Sigmoid colon (tissue), 7 donors: ENCODE results near the gene TMEM107. TPM values are rescaled to one million over a fixed set of nuclear protein-coding genes. Genes with fewer than 3 reads are reported as not detected.

Experiments used
- DNase-seq: peaks from one replicate; pipeline ENCODE4 v3.0.0-alpha.2; 2019
- H3K27ac ChIP-seq, 4 donors: fragments of 200-600 bp; sonication (generic); one replicate each; pipeline ENCODE4 v1.5.1; 2016 to 2019; ENCODE audit warnings: mild to moderate bottlenecking in 1 of 4
- H3K27me3 ChIP-seq, 3 donors: fragments of 200-600 bp; sonication (generic); one replicate each; pipeline ENCODE4 v1.5.1; 2019; ENCODE audit warnings: mild to moderate bottlenecking in 1 of 3
- H3K36me3 ChIP-seq, 4 donors: fragments of 200-600 bp; sonication (generic); one replicate each; pipeline ENCODE4 v1.5.1; 2016 to 2019
- H3K4me1 ChIP-seq, 4 donors: fragments of 200-600 bp; sonication (generic); one replicate each; pipeline ENCODE4 v1.5.1; 2017 to 2019
- H3K4me3 ChIP-seq, 4 donors: fragments of 200-600 bp; sonication (generic); one replicate each; pipeline ENCODE4 v1.5.1; 2017 to 2019; ENCODE audit warnings: mild to moderate bottlenecking in 2 of 4, moderate library complexity in 1 of 4
- H3K9me3 ChIP-seq, 4 donors: fragments of 200-600 bp in 3 of 4; sonication (generic) in 3 of 4; one replicate each; pipeline versions ENCODE4 v1.5.1 to v1.6.1; 2013 to 2019
- EP300 ChIP-seq, 4 donors: sonication (generic); formaldehyde crosslinking; IDR thresholded peaks; one replicate each; pipeline ENCODE4 v1.6.1; 2017; ENCODE audit warnings: antibody characterized with exemption in 4 of 4
- POLR2A ChIP-seq, 2 donors: fragments of 450-650 bp; IDR thresholded peaks; one replicate each; pipeline ENCODE4 v1.6.1; 2016; ENCODE audit warnings: antibody characterized with exemption in 2 of 2, mild to moderate bottlenecking in 2 of 2, moderate library complexity in 2 of 2
- POLR2AphosphoS5 ChIP-seq, 4 donors: sonication (generic); formaldehyde crosslinking; IDR thresholded peaks; one replicate each; pipeline ENCODE4 v1.6.1; 2017; ENCODE audit warnings: antibody characterized with exemption in 4 of 4
- WGBS, 2 donors: extraction: QIAGEN DNeasy Blood & Tissue Kit; methylation state at CpG; one replicate each; pipeline ENCODE4 v1.1.7; 2013; 5-methylcytosine and 5-hydroxymethylcytosine counted together
- intact Hi-C: fragments of 100-400 bp; cut with DNase I; formaldehyde crosslinking; loops from one replicate; pipeline ENCODE4 v1.15.1; 2023
- polyA plus RNA-seq, 3 donors: library from polyadenylated mRNA; stranded (reverse); fragments of 200-250 nt; gene quantifications; one replicate each; pipeline ENCODE4 v1.2.3, GENCODE V29; 2013
- total RNA-seq, 4 donors: library from RNA; depleted of rRNA; stranded (reverse); fragments of >200 nt; gene quantifications; one replicate each; pipeline ENCODE4 v1.1.0, GENCODE V29; 2016
- TF ChIP-seq, protein P1 (sequence below), 4 experiments: fragments of 450-650 bp in 3 of 4; fragments of 200-600 bp in 1 of 4; IDR thresholded peaks; one replicate each; pipeline ENCODE4 v1.5.1; 2016 to 2019; ENCODE audit warnings: antibody characterized with exemption in 4 of 4, mild to moderate bottlenecking in 3 of 4, moderate library complexity in 2 of 4
- donor health status: healthy with polysubstance abuse.
- donor health status: Bipolar disorder and iron deficiency.
- donor health status: healthy.

The TMEM107 gene
- total and polyA plus RNA-seq, 7 donors: 4.6 to 61.7 (median 14.4) TPM

DNA sequence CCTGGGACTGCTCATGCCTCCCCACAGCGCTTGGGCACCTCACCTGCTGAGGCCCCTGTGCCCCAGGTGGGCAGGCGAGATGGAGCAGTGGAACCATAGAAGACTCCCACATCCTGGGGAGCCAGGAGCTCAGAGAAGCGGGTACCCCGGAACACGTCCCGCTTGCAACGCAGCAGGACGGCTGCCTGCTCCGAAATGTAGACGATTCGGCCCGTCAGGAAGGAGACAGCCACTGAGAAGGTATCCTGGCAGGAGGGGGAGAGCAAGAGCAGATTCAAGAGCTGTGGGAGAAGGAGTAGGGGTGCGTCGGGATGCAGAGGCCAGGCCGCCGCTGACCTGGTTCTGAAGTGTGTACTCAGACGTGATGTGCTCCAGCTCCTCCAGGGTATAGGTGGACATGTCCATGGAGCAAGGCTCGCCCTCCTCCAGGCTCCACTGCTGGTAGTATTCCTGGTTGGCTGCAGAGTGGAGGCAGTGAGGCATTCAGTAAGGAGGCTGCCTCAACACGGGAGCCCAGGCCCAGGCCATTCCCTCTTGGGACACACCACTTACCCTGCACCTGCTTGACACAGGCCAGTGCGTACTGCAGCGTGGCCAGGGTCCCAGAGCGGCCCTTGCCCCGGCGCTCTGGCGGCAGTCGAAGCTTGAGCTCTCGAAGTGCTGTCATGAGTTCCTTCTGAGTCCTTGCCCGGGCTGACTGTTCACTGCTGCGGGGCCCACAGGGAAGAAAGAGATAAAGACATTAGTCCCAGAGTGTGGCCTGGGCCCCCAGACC lies 26.6 kb downstream of the TMEM107 start:
- Histone ChIP-seq H3K4me3 (peak overlapping the region in 1 of 4 donors; percentile 97), H3K9me3 (no peaks in the 10 kb centered on the region), H3K27me3 (no peaks in the 10 kb centered on the region), H3K36me3 (peaks cover 61 to 70% (median 67%) of the 10 kb centered on the region in 4 donors), H3K27ac (peak overlapping the region; percentile 99 to 100 (median 100)), H3K4me1 (peaks cover 0 to 66% (median 56%) of the 10 kb centered on the region in 4 donors)
- intact Hi-C loops: loop anchor here (1.0 kb wide), 1 partner anchor 8 kb away; no protein-coding TSS in a partner anchor
- WGBS, 2 donors: 96% methylated on average over 29 of the region's 29 CpGs
- TF ChIP-seq POLR2AphosphoS5 (IDR thresholded peaks at IDR 0.05) (peak; percentile 3 to 47 (median 26)), POLR2A (IDR thresholded peaks at IDR 0.05) (no peak)
- DNase-seq: peak; percentile 77

DNA sequence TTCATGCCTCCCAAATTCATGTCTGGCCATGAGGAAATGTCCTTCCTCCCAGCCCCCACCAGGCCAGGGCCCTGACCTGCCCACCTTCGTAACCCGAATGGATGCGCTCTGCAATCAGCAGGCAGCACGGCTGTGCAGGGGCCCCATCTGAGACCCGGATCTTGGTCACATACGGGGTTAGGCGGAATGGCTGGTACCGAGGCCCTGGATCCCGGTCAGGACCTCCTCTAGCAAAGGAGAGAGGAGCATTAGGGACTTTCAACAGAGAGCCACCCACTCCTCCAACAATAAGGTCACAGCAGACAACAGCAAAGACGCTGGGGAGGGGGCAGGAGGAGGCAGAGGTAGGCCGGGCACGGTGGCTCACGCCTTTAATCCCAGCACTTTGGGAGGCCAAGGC lies 27.6 kb downstream of the TMEM107 start:
- no peaks in the 10 kb centered on the region for H3K27me3 ChIP-seq
- TF ChIP-seq POLR2A (IDR thresholded peaks at IDR 0.05) (no peak), EP300 (IDR thresholded peaks at IDR 0.05) (no peak), POLR2AphosphoS5 (IDR thresholded peaks at IDR 0.05) (peak in 3 of 4 donors; percentile 2 to 5 (median 5))
- TF ChIP-seq, protein P1, sequence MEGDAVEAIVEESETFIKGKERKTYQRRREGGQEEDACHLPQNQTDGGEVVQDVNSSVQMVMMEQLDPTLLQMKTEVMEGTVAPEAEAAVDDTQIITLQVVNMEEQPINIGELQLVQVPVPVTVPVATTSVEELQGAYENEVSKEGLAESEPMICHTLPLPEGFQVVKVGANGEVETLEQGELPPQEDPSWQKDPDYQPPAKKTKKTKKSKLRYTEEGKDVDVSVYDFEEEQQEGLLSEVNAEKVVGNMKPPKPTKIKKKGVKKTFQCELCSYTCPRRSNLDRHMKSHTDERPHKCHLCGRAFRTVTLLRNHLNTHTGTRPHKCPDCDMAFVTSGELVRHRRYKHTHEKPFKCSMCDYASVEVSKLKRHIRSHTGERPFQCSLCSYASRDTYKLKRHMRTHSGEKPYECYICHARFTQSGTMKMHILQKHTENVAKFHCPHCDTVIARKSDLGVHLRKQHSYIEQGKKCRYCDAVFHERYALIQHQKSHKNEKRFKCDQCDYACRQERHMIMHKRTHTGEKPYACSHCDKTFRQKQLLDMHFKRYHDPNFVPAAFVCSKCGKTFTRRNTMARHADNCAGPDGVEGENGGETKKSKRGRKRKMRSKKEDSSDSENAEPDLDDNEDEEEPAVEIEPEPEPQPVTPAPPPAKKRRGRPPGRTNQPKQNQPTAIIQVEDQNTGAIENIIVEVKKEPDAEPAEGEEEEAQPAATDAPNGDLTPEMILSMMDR (IDR thresholded peaks at IDR 0.05): no peak
- peak overlapping the region; percentile 99 to 100 (median 100) for H3K27ac ChIP-seq
- H3K4me3 ChIP-seq: no peak overlapping the region
- WGBS, 2 donors: 93 to 94% methylated on average over 13 of the region's 13 CpGs
- intact Hi-C loops: no loop called here
- H3K4me1 ChIP-seq: peaks cover 0 to 62% (median 51%) of the 10 kb centered on the region in 4 donors
- H3K36me3 ChIP-seq: peaks cover 72 to 80% (median 78%) of the 10 kb centered on the region in 4 donors
- peak; percentile 69 for DNase-seq
- H3K9me3 ChIP-seq: no peaks in the 10 kb centered on the region

DNA sequence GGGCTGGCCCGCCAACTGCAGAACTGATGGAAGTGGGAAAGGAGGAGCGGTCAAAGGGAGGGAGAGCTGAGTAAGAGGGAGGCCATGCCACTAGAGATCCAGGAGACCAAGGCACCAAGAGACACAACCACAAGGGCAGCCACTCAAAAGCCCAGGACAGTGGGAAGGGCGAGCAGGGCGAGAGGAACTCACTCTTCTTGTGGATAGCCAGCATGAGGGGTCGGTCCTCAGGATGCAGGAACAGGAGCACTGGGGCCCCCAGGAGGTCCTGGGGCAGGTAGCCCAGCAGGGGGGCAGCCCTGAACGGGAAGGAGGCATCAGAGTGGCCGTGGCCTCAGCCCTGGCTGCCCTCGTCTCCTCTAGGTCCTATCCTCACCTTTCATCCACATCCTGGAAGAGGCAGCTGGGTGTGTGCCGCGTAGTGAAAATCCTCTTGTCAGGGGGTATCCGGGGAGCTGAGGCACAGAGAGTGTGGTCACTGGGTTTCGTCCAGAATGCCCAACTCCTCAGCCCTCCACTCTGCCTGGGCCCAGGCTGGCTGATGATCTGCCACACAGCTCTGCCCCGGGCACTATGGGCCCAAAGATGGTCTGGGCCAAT lies 28.3 kb downstream of the TMEM107 start:
- H3K4me3 ChIP-seq: no peak overlapping the region
- intact Hi-C loops: no loop called here
- peak in 2 of 4 donors; percentile 20 to 50 for TF ChIP-seq POLR2AphosphoS5 (IDR thresholded peaks at IDR 0.05)
- TF ChIP-seq, protein P1 (IDR thresholded peaks at IDR 0.05): no peak
- no peak for TF ChIP-seq EP300 (IDR thresholded peaks at IDR 0.05)
- WGBS, 2 donors: 95 to 96% methylated on average over 13 of the region's 13 CpGs
- peaks cover 77 to 80% (median 79%) of the 10 kb centered on the region in 4 donors for H3K36me3 ChIP-seq
- H3K27ac ChIP-seq: peak overlapping the region; percentile 99 to 100 (median 100)
- H3K4me1 ChIP-seq: peaks cover 0 to 59% (median 45%) of the 10 kb centered on the region in 4 donors
- DNase-seq: peak; percentile 63
- H3K27me3 ChIP-seq: no peaks in the 10 kb centered on the region
- H3K9me3 ChIP-seq: no peaks in the 10 kb centered on the region

DNA sequence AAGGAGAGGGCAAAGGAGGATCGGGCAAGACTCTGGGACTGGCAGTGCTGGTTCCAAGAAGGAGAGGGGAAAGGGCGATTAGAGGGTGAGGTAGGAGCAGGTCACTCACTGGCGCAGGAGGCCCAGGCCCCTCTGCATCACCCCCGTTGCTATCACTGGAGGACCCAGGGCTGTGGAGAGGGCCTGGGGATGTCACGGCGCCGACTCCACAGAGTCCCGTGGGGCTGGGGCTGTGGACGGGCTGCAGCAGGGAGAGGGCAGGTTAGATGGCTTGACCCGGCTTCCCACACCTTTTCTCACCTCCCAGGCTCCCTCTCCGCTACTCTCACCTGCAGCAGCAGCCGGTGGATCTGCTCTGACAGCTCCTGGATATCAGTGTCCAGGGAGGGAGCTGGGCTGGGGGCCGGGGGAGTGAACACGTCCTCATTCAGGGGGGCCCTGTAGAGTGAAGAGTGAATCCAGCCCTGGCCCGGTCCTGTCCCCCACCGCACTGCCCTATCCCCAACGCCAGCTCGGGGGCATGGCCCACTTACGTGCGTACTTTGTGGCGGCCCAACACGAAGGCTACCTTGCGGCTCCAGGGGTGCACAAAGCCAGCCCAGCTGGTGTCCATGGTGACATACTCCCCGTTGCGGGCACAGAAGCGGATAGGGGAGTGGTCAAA lies 28.9 kb downstream of the TMEM107 start:
- peak; percentile 75 for DNase-seq
- H3K4me1 ChIP-seq: peaks cover 0 to 61% (median 40%) of the 10 kb centered on the region in 4 donors
- no peaks in the 10 kb centered on the region for H3K9me3 ChIP-seq
- no peak overlapping the region for H3K4me3 ChIP-seq
- intact Hi-C loops: no loop called here
- WGBS, 2 donors: 91 to 95% methylated on average over 26 of the region's 26 CpGs
- TF ChIP-seq POLR2A (IDR thresholded peaks at IDR 0.05) (no peak), POLR2AphosphoS5 (IDR thresholded peaks at IDR 0.05) (peak in 1 of 4 donors; percentile 18), EP300 (IDR thresholded peaks at IDR 0.05) (no peak)
- TF ChIP-seq, protein P1 (IDR thresholded peaks at IDR 0.05): no peak
- no peaks in the 10 kb centered on the region for H3K27me3 ChIP-seq
- peaks cover 83 to 86% (median 85%) of the 10 kb centered on the region in 4 donors for H3K36me3 ChIP-seq
- peak overlapping the region; percentile 99 to 100 (median 100) for H3K27ac ChIP-seq
